PFSK-1 (cell line): ENCODE results near the gene MACC1.

Experiments
- FOXP2 ChIP-seq: optimal IDR thresholded peaks from 2 replicates; pipeline ENCODE3; 2011; ENCODE audit warnings: borderline replicate concordance, control low read depth, inconsistent platforms; ENCODE audit not compliant: insufficient read depth; ENCODE audit errors: extremely low read length, extremely low read depth
- POLR2AphosphoS5 ChIP-seq: IDR thresholded peaks from 2 replicates; pipeline ENCODE4 v1.6.1; 2012; ENCODE audit warnings: low read depth, mild to moderate bottlenecking, control low read depth, low read length, moderate library complexity
- REST ChIP-seq, 2 experiments: IDR thresholded peaks; 2 replicates each; pipeline versions ENCODE4 v1.6.1 to v1.8.0; 2011 to 2012; ENCODE audit warnings: low read depth in 2 of 2, low read length in 2 of 2, control low read depth in 1 of 2, inconsistent platforms in 1 of 2, mild to moderate bottlenecking in 1 of 2, moderate library complexity in 1 of 2; ENCODE audit not compliant: insufficient read depth in 1 of 2
- TAF1 ChIP-seq: IDR thresholded peaks from 2 replicates; pipeline ENCODE4 v1.6.1; 2012; ENCODE audit warnings: low read length, control low read depth, borderline replicate concordance; ENCODE audit not compliant: insufficient read depth

GRCh38 chr7:20225384-20225783 is 8.2 kb upstream of the MACC1 start:
- TF ChIP-seq POLR2AphosphoS5 (no peak), FOXP2 (no peak), REST (IDR thresholded peaks at IDR 0.05; ENCODE audit: insufficient read depth in 1 of 2, low read depth in 2 of 2, low read length in 2 of 2) (no peak), TAF1 (no peak)
